ENCODE measurements around the gene KLRF1.

Gene KLRF1

DNA sequence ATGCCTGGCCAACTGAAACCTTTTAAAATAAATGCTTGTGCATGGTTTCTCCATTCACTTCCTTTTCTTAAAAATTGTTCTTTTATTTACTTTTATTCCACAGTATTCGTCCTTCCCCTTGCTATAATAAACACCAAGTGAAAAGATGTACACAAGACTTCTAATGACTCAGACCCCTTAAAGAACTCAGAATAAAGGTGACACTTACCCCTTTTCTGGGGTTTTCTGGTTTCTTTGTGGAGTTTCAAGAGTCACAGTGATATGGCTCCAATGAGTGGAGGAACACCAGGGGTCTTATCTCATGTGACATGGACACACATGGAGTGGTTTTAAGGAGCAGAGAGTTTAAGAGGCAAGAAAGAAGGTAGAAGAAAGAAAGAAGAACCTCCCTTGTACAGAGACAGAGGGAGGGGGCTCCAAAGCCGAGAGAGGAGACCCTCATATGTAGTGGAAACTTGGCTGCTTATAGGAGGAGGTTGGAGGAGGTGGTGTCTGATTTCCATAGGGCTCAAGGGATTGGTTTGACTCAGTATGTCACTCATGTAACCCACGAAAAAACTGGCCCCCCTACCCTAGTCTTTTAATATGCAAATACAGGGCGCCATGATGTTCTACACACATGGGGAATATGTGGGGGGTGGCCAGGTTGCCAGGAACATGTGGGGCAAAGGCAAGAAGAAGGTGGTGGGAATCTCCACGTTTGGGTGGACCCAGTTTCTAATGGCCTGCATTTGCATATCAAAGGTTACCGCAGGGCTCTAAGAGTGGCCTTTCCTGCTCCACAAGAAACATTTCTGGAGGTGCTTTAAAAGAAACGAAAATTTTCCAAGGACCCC is 44.5 kb upstream of the KLRF1 start:
- H3K27ac ChIP-seq (ENCODE audit: low read length): no peak overlapping the region
- no peak for DNase-seq
- H3K9me2 ChIP-seq (replicated peaks; ENCODE audit: insufficient read depth, low read length): no peaks in the 10 kb centered on the region

DNA sequence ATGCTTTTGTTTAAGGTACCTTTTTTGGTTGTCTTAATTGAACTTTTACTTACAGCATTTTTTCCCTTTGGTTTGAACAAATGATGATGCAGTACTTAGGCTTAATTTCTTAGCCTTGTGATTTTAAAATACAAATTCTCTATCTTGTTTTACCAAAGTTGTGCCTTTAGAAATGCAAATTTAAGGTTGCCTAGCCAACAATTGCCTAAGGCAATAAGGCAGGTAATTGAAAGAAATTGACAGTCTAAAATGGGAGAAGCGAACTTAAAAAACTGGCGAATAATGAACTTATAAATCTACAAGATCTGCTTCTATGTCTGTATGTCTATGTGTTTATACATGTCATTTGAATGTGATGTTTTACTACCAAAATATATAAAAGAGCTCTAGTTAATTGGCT is 43.0 kb upstream of the KLRF1 start:
- Histone ChIP-seq H3K4me2 (ENCODE audit: low read depth, low read length) (no peak overlapping the region), H3K27ac (ENCODE audit: low read length) (no peak overlapping the region), H3K9me2 (replicated peaks; ENCODE audit: insufficient read depth, low read length) (no peaks in the 10 kb centered on the region), H3K9ac (ENCODE audit: low read length) (no peak overlapping the region), H3K36me3 (replicated peaks; ENCODE audit: insufficient read depth, low read length) (no peaks in the 10 kb centered on the region), H3K27me3 (replicated peaks; ENCODE audit: insufficient read depth, low read length) (no peaks in the 10 kb centered on the region), H2AFZ (ENCODE audit: low read length) (no peak overlapping the region), H3K4me3 (ENCODE audit: low read length) (no peak overlapping the region), H3K4me1 (ENCODE audit: low read length) (no peaks in the 10 kb centered on the region), H3K9me3 (replicated peaks; ENCODE audit: insufficient read depth, low read length) (no peaks in the 10 kb centered on the region), H3F3A (ENCODE audit: insufficient read depth, low read length) (no peaks in the 10 kb centered on the region), H4K20me1 (ENCODE audit: insufficient read depth, low read length) (no peaks in the 10 kb centered on the region), H3K79me2 (ENCODE audit: low read length) (no peaks in the 10 kb centered on the region)
- no peak for DNase-seq
- TF ChIP-seq EZH2 (optimal IDR thresholded peaks at IDR 0.05; ENCODE audit: low read depth, low read length): no peak
- TF ChIP-seq, protein P1, sequence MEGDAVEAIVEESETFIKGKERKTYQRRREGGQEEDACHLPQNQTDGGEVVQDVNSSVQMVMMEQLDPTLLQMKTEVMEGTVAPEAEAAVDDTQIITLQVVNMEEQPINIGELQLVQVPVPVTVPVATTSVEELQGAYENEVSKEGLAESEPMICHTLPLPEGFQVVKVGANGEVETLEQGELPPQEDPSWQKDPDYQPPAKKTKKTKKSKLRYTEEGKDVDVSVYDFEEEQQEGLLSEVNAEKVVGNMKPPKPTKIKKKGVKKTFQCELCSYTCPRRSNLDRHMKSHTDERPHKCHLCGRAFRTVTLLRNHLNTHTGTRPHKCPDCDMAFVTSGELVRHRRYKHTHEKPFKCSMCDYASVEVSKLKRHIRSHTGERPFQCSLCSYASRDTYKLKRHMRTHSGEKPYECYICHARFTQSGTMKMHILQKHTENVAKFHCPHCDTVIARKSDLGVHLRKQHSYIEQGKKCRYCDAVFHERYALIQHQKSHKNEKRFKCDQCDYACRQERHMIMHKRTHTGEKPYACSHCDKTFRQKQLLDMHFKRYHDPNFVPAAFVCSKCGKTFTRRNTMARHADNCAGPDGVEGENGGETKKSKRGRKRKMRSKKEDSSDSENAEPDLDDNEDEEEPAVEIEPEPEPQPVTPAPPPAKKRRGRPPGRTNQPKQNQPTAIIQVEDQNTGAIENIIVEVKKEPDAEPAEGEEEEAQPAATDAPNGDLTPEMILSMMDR (IDR thresholded peaks at IDR 0.05; ENCODE audit: low read length): no peak
- no peak for TF ChIP-seq EZH2phosphoT487 (IDR thresholded peaks at IDR 0.05; ENCODE audit: low read length)

More for the DNA sequence above, 44.5 kb upstream of the KLRF1 start:
- no peak overlapping the region for H3K4me2 ChIP-seq (ENCODE audit: low read depth, low read length)
- H3K9me3 ChIP-seq (replicated peaks; ENCODE audit: insufficient read depth, low read length): no peaks in the 10 kb centered on the region
- no peak overlapping the region for H3K9ac ChIP-seq (ENCODE audit: low read length)
- H3K27me3 ChIP-seq (replicated peaks; ENCODE audit: insufficient read depth, low read length): no peaks in the 10 kb centered on the region
- no peaks in the 10 kb centered on the region for H4K20me1 ChIP-seq (ENCODE audit: insufficient read depth, low read length)
- TF ChIP-seq, protein P1 (IDR thresholded peaks at IDR 0.05; ENCODE audit: low read length): no peak
- no peak overlapping the region for H3K4me3 ChIP-seq (ENCODE audit: low read length)
- no peaks in the 10 kb centered on the region for H3K4me1 ChIP-seq (ENCODE audit: low read length)
- H2AFZ ChIP-seq (ENCODE audit: low read length): no peak overlapping the region
- no peaks in the 10 kb centered on the region for H3K79me2 ChIP-seq (ENCODE audit: low read length)
- H3F3A ChIP-seq (ENCODE audit: insufficient read depth, low read length): no peaks in the 10 kb centered on the region
- H3K36me3 ChIP-seq (replicated peaks; ENCODE audit: insufficient read depth, low read length): no peaks in the 10 kb centered on the region

DNA sequence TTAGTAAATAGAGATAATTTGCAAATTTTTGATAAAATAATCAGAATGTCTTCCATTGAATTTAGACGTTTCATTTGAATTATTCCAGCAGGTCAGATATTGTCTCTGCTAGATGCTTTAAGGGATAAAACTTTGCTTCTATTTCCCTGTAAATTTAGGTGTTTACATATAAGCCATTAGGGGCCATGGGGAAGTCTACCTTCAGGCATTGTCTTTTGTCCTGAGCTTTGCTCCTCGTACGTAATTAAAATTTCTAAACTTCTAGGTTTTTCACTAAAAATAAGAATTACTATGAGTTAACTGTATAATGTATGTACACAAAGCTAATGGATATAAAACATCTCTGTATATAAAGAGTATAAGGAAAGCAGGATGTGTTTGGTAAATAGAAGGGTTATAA is 42.5 kb upstream of the KLRF1 start:
- no peaks in the 10 kb centered on the region for H3K27me3 ChIP-seq (replicated peaks; ENCODE audit: insufficient read depth, low read length)
- no peaks in the 10 kb centered on the region for H3K9me2 ChIP-seq (replicated peaks; ENCODE audit: insufficient read depth, low read length)
- H3K4me2 ChIP-seq (ENCODE audit: low read depth, low read length): no peak overlapping the region
- TF ChIP-seq, protein P1 (IDR thresholded peaks at IDR 0.05; ENCODE audit: low read length): no peak
- TF ChIP-seq EZH2phosphoT487 (IDR thresholded peaks at IDR 0.05; ENCODE audit: low read length) (no peak), EZH2 (optimal IDR thresholded peaks at IDR 0.05; ENCODE audit: low read depth, low read length) (no peak)
- H3K27ac ChIP-seq (ENCODE audit: low read length): no peak overlapping the region
- no peak overlapping the region for H2AFZ ChIP-seq (ENCODE audit: low read length)
- no peaks in the 10 kb centered on the region for H3F3A ChIP-seq (ENCODE audit: insufficient read depth, low read length)
- no peaks in the 10 kb centered on the region for H3K79me2 ChIP-seq (ENCODE audit: low read length)
- no peak for DNase-seq
- no peak overlapping the region for H3K4me3 ChIP-seq (ENCODE audit: low read length)
- H3K9ac ChIP-seq (ENCODE audit: low read length): no peak overlapping the region
- H4K20me1 ChIP-seq (ENCODE audit: insufficient read depth, low read length): no peaks in the 10 kb centered on the region
- H3K9me3 ChIP-seq (replicated peaks; ENCODE audit: insufficient read depth, low read length): no peaks in the 10 kb centered on the region
- H3K4me1 ChIP-seq (ENCODE audit: low read length): no peaks in the 10 kb centered on the region
- H3K36me3 ChIP-seq (replicated peaks; ENCODE audit: insufficient read depth, low read length): no peaks in the 10 kb centered on the region
